Sigmoid colon (tissue), 4 donors: ENCODE measurements around the gene PRKAG2.

Experiments used
- EP300 ChIP-seq, 4 donors: sonication (generic); formaldehyde crosslinking; IDR thresholded peaks; one replicate each; pipeline ENCODE4 v1.6.1; 2017; ENCODE audit warnings: antibody characterized with exemption in 4 of 4
- POLR2A ChIP-seq, 2 donors: fragments of 450-650 bp; IDR thresholded peaks; one replicate each; pipeline ENCODE4 v1.6.1; 2016; ENCODE audit warnings: antibody characterized with exemption in 2 of 2, mild to moderate bottlenecking in 2 of 2, moderate library complexity in 2 of 2
- POLR2AphosphoS5 ChIP-seq, 4 donors: sonication (generic); formaldehyde crosslinking; IDR thresholded peaks; one replicate each; pipeline ENCODE4 v1.6.1; 2017; ENCODE audit warnings: antibody characterized with exemption in 4 of 4
- TF ChIP-seq, protein P1 (sequence below), 4 experiments: fragments of 450-650 bp in 3 of 4; fragments of 200-600 bp in 1 of 4; IDR thresholded peaks; one replicate each; pipeline ENCODE4 v1.5.1; 2016 to 2019; ENCODE audit warnings: antibody characterized with exemption in 4 of 4, mild to moderate bottlenecking in 3 of 4, moderate library complexity in 2 of 4

DNA sequence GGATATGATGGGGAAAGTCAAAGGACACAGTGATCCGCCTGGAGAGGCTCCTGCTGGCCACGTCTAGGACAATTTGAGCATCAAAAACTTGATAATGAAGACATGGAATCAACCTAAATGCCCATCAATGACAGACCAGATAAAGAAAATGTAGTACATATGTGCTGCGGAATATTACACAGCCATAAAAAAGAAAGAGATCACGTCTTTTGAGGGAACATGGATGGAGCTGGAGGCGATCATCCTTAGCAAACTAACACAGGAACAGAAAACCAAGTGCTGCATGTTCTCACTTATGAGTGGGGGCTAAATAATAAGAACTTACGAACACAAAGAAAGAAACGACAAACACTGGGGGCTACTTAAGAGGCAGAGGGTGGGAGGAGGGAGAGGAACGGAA, 124.9 kb downstream of the PRKAG2 start:
- TF ChIP-seq, protein P1, sequence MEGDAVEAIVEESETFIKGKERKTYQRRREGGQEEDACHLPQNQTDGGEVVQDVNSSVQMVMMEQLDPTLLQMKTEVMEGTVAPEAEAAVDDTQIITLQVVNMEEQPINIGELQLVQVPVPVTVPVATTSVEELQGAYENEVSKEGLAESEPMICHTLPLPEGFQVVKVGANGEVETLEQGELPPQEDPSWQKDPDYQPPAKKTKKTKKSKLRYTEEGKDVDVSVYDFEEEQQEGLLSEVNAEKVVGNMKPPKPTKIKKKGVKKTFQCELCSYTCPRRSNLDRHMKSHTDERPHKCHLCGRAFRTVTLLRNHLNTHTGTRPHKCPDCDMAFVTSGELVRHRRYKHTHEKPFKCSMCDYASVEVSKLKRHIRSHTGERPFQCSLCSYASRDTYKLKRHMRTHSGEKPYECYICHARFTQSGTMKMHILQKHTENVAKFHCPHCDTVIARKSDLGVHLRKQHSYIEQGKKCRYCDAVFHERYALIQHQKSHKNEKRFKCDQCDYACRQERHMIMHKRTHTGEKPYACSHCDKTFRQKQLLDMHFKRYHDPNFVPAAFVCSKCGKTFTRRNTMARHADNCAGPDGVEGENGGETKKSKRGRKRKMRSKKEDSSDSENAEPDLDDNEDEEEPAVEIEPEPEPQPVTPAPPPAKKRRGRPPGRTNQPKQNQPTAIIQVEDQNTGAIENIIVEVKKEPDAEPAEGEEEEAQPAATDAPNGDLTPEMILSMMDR (IDR thresholded peaks at IDR 0.05), result no peak
- TF ChIP-seq POLR2A (IDR thresholded peaks at IDR 0.05) (no peak), POLR2AphosphoS5 (IDR thresholded peaks at IDR 0.05) (no peak), EP300 (IDR thresholded peaks at IDR 0.05) (no peak)
